ENCODE data around the gene CHN2. TPM values are rescaled to one million over a fixed set of nuclear protein-coding genes. Genes with fewer than 3 reads are reported as not detected.

Gene CHN2
- total RNA-seq, 1 donor from 2014 or later = not detected

DNA sequence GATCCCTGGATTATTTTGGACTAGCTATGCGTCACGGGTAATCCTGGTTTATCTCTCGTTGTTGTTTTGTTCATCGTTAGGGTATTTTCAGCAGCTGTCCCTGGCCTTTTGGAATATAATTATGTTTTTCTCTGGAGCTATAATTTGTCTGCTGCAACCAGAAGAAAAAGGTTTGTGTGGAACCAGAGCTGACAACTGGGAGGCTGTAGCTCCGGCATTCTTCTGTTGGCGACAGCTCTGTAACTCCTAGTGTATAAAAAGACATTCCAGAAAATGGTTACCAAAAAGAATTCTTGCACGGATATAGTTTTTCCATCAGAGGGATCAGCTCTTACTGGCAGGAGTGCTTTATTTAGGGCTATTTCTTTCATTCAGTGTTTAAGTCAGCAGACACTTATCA lies 238.1 kb downstream of the CHN2 start:
- Mint-ChIP-seq H3K4me1 (ENCODE audit: low read depth) (no peaks in the 10 kb centered on the region), H3K27me3 (ENCODE audit: insufficient read depth) (no peaks in the 10 kb centered on the region), H3K9me3 (no peaks in the 10 kb centered on the region), H3K27ac (no peak overlapping the region), H3K36me3 (ENCODE audit: low read depth) (no peaks in the 10 kb centered on the region), H3K4me3 (no peak overlapping the region)
- intact Hi-C loops (cut with micrococcal nuclease) = no loop called here
- no peak for DNase-seq (ENCODE audit: low spot score)

DNA sequence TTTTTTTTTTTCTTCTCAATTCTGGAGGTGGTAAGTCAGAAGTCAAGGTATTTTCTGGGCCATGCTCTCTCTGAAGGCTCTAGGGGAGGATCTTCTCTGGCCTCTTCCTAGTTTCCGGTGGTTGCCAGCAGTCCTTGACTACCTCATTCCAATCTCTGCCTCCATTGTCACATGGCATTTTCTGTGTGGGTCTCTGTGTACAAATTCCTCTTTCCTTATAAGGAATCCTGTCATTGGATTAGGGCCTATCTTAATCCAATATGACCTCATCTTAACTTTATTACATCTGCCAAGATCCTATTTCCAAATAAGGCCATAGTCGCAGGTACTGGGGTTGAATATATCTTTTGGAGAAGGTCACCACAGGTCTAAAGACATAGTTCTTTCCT lies 239.8 kb downstream of the CHN2 start:
- Mint-ChIP-seq H3K36me3 (ENCODE audit: low read depth) (no peaks in the 10 kb centered on the region), H3K9me3 (no peaks in the 10 kb centered on the region), H3K27ac (no peak overlapping the region), H3K27me3 (ENCODE audit: insufficient read depth) (no peaks in the 10 kb centered on the region), H3K4me1 (ENCODE audit: low read depth) (no peaks in the 10 kb centered on the region), H3K4me3 (no peak overlapping the region)
- no peak for DNase-seq (ENCODE audit: low spot score)
- intact Hi-C loops (cut with micrococcal nuclease) = no loop called here

DNA sequence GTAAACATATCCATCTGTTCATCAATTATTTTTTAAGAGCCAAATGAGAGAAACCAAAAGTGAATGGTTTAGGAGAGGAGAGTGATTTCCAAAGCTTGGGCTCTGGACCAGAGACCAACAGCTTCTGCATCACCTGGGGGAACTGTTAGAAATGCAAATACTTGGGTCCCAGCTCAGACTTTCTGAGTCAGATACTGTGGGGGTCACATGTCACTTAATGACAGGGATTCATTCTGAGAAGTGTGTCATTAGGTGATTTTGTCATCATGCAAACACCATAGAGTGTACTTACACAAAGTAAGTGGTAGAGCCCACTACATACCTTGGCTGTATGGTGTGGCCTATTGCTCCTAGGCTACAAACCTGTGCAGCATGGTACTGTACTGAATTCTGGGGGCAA lies 240.6 kb downstream of the CHN2 start:
- no peaks in the 10 kb centered on the region for H3K36me3 Mint-ChIP-seq (ENCODE audit: low read depth)
- intact Hi-C loops (cut with micrococcal nuclease) = no loop called here
- no peak overlapping the region for H3K4me3 Mint-ChIP-seq
- no peaks in the 10 kb centered on the region for H3K9me3 Mint-ChIP-seq
- no peak overlapping the region for H3K27ac Mint-ChIP-seq
- H3K4me1 Mint-ChIP-seq (ENCODE audit: low read depth) = no peaks in the 10 kb centered on the region
- no peak for DNase-seq (ENCODE audit: low spot score)
- no peaks in the 10 kb centered on the region for H3K27me3 Mint-ChIP-seq (ENCODE audit: insufficient read depth)

DNA sequence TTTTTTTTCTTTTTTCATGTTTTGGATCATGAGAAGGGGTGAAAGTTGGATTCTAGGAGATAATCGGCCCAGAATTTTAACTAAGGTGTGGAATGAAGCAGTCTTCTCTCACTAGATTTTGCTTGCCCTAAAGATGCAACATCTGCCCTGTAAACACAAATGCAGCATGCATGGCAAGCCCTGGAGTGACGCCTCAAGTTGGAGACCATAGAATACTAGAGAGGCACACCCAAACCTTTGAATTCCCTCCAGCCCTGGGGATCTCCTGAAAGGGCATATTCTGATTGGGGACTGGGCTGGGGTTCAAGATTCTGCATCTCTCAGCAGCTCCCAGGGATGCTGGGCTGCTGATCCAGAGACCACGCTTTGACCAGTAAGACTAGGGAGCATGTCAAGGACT lies 241.3 kb downstream of the CHN2 start:
- DNase-seq (ENCODE audit: low spot score) = no peak
- Mint-ChIP-seq H3K4me1 (ENCODE audit: low read depth) (no peaks in the 10 kb centered on the region), H3K27ac (no peak overlapping the region), H3K4me3 (no peak overlapping the region), H3K36me3 (ENCODE audit: low read depth) (no peaks in the 10 kb centered on the region), H3K9me3 (no peaks in the 10 kb centered on the region), H3K27me3 (ENCODE audit: insufficient read depth) (no peaks in the 10 kb centered on the region)
- intact Hi-C loops (cut with micrococcal nuclease) = no loop called here

DNA sequence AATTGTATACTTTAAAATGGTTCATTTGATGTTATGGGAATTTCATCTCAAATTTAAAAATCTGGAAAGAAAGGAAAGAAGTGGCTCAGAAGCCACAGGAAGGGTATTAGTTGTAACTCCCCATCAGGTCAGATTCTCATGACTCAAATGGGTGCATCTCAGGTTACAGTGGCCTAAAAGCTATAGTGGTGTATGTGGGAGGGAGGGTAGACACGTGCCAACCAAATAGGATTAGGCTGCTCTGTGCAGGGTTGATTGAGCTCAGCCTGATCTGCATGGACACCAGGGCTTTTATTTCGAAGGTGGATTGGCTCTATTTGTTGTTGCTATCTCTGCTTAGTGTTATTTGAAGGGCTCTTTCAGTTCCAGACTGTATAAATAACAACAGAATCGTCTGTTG lies 247.6 kb downstream of the CHN2 start:
- intact Hi-C loops (cut with micrococcal nuclease) = no loop called here
- no peak overlapping the region for H3K4me3 Mint-ChIP-seq
- no peaks in the 10 kb centered on the region for H3K36me3 Mint-ChIP-seq (ENCODE audit: low read depth)
- no peaks in the 10 kb centered on the region for H3K9me3 Mint-ChIP-seq
- no peak overlapping the region for H3K27ac Mint-ChIP-seq
- H3K4me1 Mint-ChIP-seq (ENCODE audit: low read depth) = no peaks in the 10 kb centered on the region
- DNase-seq (ENCODE audit: low spot score) = no peak
- H3K27me3 Mint-ChIP-seq (ENCODE audit: insufficient read depth) = peaks cover 2% of the 10 kb centered on the region

DNA sequence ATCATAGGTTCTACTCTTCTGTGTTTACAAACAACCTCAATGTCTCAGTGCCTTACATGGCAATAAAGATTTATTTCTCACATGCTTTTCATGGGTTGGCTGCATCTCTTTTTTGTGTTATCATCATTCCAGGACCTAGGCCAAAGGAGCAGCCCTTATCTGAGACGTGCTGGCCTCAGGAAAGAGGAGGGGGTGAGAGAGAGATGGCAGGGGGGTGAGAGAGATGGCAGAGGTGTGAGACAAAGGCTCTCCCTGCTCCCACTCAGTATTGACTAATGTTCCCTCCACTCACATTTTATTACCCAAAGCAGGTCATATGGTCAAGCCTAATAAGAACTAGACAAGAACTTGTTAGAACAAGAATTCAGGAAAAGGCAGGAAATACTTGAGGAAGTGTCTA lies 249.0 kb downstream of the CHN2 start:
- Mint-ChIP-seq H3K36me3 (ENCODE audit: low read depth) (no peaks in the 10 kb centered on the region), H3K4me3 (no peak overlapping the region), H3K27me3 (ENCODE audit: insufficient read depth) (peaks cover 4% of the 10 kb centered on the region), H3K4me1 (ENCODE audit: low read depth) (no peaks in the 10 kb centered on the region), H3K9me3 (no peaks in the 10 kb centered on the region), H3K27ac (no peak overlapping the region)
- no peak for DNase-seq (ENCODE audit: low spot score)
- intact Hi-C loops (cut with micrococcal nuclease) = no loop called here

DNA sequence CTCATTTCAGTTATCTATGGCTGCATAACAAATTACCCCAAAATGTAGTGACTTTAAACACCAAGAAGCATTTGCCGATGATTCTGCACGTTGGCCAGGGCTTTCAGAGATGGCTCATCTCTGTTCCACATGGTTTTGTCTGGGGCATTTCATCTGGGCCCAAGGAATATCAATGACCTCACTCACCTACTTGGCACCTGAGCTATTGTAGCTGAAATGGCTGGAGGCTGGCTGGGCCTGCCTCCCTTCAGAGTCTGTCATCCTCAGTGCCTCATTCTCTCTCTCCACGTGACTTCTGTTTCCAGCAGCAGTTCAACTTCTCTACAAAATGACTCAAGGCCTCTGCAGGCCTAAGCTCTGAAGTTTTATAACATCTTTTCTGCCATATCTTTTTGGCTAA lies 249.7 kb downstream of the CHN2 start:
- Mint-ChIP-seq H3K27ac (no peak overlapping the region), H3K36me3 (ENCODE audit: low read depth) (no peaks in the 10 kb centered on the region), H3K4me3 (no peak overlapping the region), H3K4me1 (ENCODE audit: low read depth) (no peaks in the 10 kb centered on the region), H3K27me3 (ENCODE audit: insufficient read depth) (peaks cover 4% of the 10 kb centered on the region), H3K9me3 (no peaks in the 10 kb centered on the region)
- DNase-seq (ENCODE audit: low spot score) = no peak
- intact Hi-C loops (cut with micrococcal nuclease) = no loop called here

DNA sequence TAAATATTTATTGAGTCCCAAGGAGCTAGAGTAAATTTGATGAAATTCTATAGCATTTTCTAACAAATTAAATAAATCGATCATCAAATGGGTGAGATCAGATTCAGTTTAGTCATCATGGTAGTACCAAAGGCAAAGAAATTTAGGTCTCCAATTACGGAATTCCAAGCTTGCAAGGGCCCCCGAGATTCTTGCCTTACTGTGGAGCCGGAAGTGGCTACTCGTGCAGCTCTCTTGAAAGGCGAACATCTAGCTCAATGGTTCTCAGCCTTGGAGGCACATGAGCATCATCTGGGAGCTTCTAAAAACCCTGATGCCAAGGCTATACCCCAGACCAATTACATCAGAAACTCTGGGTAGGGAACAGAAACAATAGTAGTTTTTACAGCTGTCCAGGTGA lies 251.2 kb downstream of the CHN2 start:
- no peak overlapping the region for H3K27ac Mint-ChIP-seq
- H3K4me1 Mint-ChIP-seq (ENCODE audit: low read depth) = no peaks in the 10 kb centered on the region
- no peaks in the 10 kb centered on the region for H3K9me3 Mint-ChIP-seq
- H3K4me3 Mint-ChIP-seq = no peak overlapping the region
- peaks cover 4% of the 10 kb centered on the region for H3K27me3 Mint-ChIP-seq (ENCODE audit: insufficient read depth)
- no peaks in the 10 kb centered on the region for H3K36me3 Mint-ChIP-seq (ENCODE audit: low read depth)
- DNase-seq (ENCODE audit: low spot score) = no peak
- intact Hi-C loops (cut with micrococcal nuclease) = no loop called here

DNA sequence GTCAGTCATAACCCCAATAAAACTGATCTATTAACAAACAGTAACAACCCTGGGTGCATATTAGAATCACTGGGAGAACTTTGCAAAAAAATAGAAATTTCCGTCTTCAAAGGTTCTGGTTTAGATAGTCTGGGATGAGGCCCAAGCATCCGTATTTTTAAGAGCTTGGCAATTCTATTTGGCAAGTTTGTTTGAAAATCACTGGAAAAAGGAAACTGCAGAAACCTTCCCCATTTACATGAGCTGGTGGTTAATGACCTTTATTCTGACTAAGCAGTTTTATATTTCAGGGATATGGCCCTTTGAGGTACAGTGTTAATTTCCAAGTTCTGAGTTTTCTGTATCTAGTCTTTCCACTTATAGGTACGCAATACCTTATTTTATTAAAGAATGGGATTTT lies 253.3 kb downstream of the CHN2 start:
- no peak overlapping the region for H3K27ac Mint-ChIP-seq
- no peaks in the 10 kb centered on the region for H3K9me3 Mint-ChIP-seq
- intact Hi-C loops (cut with micrococcal nuclease) = no loop called here
- no peak overlapping the region for H3K4me3 Mint-ChIP-seq
- H3K4me1 Mint-ChIP-seq (ENCODE audit: low read depth) = no peaks in the 10 kb centered on the region
- no peaks in the 10 kb centered on the region for H3K36me3 Mint-ChIP-seq (ENCODE audit: low read depth)
- peaks cover 4% of the 10 kb centered on the region for H3K27me3 Mint-ChIP-seq (ENCODE audit: insufficient read depth)
- no peak for DNase-seq (ENCODE audit: low spot score)

DNA sequence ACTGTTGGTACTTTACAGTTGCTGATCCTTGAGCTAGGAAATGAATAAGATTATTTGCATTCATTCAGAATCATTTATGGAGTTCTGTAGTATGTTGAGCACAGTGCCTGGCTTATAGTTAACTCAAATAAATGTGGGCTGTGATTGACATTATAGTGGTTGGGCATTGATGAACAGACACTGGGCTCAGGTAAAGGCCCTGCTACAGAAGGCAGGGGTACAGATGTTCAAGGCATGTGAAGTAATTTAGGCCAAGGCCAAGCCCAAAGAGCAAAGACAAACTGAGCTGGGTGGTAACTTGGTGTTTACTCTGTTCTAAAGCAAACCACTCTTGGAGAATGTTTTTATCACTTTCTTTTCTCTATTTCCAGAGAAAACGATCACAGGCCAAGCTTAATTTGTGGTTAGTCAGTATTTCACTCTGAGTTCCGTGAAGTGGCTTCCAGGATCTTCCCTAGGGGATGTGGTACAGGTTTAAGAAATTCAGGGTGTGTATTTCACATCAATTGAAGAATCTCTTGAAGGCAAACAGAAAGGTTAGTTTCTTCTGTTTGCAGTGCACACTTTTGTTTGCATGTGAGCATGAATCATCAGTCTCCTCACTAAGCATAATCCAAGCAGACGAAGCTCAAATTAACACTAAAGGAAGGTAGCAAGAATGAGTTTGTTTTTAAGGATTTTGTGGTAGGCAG lies 255.1 kb downstream of the CHN2 start:
- no peak for DNase-seq (ENCODE audit: low spot score)
- Mint-ChIP-seq H3K9me3 (no peaks in the 10 kb centered on the region), H3K4me1 (ENCODE audit: low read depth) (no peaks in the 10 kb centered on the region), H3K27me3 (ENCODE audit: insufficient read depth) (peaks cover 4% of the 10 kb centered on the region), H3K4me3 (no peak overlapping the region), H3K36me3 (ENCODE audit: low read depth) (no peaks in the 10 kb centered on the region), H3K27ac (no peak overlapping the region)
- intact Hi-C loops (cut with micrococcal nuclease) = no loop called here

DNA sequence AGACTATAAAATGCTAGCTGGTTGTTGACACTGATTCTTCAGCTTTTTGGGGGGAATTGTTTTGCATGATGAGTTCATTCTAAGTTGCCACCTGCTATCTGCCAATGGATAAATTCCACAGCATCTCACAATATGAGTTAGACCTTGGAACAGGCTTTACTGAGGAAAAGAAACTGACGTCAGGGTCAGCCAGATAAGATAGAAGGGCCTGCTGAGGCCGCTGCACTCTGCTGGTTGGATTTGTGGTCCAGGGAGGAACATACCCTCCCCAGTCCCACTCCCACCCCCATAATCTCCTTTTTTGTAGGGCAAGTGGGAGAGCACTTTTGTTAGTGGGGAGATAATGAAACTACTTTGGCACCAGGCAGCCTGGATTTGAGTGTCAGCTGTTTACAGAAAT lies 258.4 kb downstream of the CHN2 start:
- no peak for DNase-seq (ENCODE audit: low spot score)
- intact Hi-C loops (cut with micrococcal nuclease) = no loop called here

DNA sequence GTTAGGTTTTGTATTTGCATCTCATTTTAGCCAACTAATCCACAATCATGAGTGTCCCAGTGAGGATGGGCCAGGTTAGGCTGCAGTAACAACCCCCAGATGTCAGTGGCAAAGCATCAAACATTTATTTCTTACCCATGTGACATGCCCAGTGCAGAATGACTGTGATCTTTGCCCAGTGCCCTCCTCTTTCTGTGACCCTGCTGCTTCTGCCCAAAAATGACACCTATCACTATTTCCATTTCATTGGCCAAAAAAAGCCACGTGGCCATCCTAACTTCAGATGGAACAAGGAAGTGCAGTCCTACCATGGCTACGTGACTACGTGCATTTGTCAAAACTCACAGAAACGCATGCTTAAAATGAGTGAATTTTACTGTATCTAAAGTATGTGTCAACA lies 259.9 kb downstream of the CHN2 start:
- H3K4me1 Mint-ChIP-seq (ENCODE audit: low read depth) = no peaks in the 10 kb centered on the region

More for the DNA sequence above, 258.4 kb downstream of the CHN2 start:
- Mint-ChIP-seq H3K4me1 (ENCODE audit: low read depth) (no peaks in the 10 kb centered on the region), H3K27ac (no peak overlapping the region), H3K9me3 (no peaks in the 10 kb centered on the region), H3K27me3 (ENCODE audit: insufficient read depth) (peaks cover 2% of the 10 kb centered on the region), H3K4me3 (no peak overlapping the region), H3K36me3 (ENCODE audit: low read depth) (no peaks in the 10 kb centered on the region)

DNA sequence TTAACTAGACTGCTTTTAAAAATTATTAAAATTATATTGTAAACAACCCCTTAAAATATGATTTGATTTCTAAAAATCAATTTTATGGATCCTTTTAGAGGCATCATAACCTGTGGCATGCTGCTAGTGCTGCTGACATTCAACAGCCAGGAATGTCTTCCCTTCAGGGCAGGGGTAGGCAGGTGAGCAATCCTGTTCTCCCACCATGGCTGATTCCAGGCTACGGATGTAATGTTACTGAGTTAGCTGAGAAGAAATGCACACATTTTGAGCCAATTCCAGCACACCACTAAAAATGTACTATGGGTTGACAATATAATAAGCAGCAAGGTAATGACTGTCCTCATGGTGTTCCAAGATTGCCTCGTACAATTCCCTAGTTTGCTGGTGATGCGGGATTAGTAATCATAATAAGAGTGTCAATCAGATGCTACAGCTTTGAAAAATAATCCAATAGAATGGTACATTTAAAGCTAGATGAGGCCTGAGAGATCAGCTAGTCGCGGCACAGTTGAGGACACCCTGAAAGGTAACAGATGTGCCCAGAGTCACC lies 260.4 kb downstream of the CHN2 start:
- H3K9me3 Mint-ChIP-seq = no peaks in the 10 kb centered on the region
- H3K4me3 Mint-ChIP-seq = no peak overlapping the region
- H3K36me3 Mint-ChIP-seq (ENCODE audit: low read depth) = no peaks in the 10 kb centered on the region
- no peaks in the 10 kb centered on the region for H3K4me1 Mint-ChIP-seq (ENCODE audit: low read depth)
- no peak for DNase-seq (ENCODE audit: low spot score)
- no peaks in the 10 kb centered on the region for H3K27me3 Mint-ChIP-seq (ENCODE audit: insufficient read depth)
- intact Hi-C loops (cut with micrococcal nuclease) = no loop called here
- no peak overlapping the region for H3K27ac Mint-ChIP-seq

More for the DNA sequence above, 259.9 kb downstream of the CHN2 start:
- H3K4me3 Mint-ChIP-seq = no peak overlapping the region
- H3K9me3 Mint-ChIP-seq = no peaks in the 10 kb centered on the region
- no peak for DNase-seq (ENCODE audit: low spot score)
- H3K27ac Mint-ChIP-seq = no peak overlapping the region
- H3K27me3 Mint-ChIP-seq (ENCODE audit: insufficient read depth) = no peaks in the 10 kb centered on the region
- no peaks in the 10 kb centered on the region for H3K36me3 Mint-ChIP-seq (ENCODE audit: low read depth)
- intact Hi-C loops (cut with micrococcal nuclease) = no loop called here

DNA sequence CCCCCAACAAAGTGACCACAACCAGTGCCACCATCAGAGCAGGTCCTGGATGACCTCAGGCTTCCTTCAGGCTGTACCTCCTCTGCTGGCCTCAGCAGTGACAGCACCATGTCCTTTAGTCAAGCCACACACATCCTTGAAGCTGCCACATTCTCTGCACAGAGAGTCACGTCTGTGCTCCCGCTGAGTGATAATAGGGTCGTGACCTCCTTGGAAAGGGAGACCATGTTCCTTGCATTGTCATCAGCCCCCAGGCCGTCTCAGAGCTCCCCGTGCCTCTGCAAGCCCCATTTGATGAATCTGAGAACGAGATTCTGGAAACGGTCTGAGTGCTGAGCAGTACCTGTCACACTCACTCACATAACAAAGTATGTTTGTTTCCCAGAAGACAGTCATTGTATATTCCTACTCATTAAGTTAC lies 262.6 kb downstream of the CHN2 start:
- Mint-ChIP-seq H3K27ac (no peak overlapping the region), H3K9me3 (no peaks in the 10 kb centered on the region), H3K27me3 (ENCODE audit: insufficient read depth) (no peaks in the 10 kb centered on the region), H3K4me3 (no peak overlapping the region), H3K4me1 (ENCODE audit: low read depth) (no peaks in the 10 kb centered on the region), H3K36me3 (ENCODE audit: low read depth) (no peaks in the 10 kb centered on the region)
- DNase-seq (ENCODE audit: low spot score) = no peak
- intact Hi-C loops (cut with micrococcal nuclease) = no loop called here

Measured in activated T-helper 1 cell treated with anti-CD3 and anti-CD28 coated beads, Interleukin-12 subunit alpha, Interleukin-12 subunit beta, Interleukin-2, Interleukin-4 antibody, amounts not matched to agents 30 ng/mL and 10 ng/mL and 1 ng/mL, durations not matched to agents 14 hours and 24 hours and 36 hours (primary cell).